HL-60 (cell line): ENCODE results near the gene SIPA1.

Source experiments
- DNase-seq, 2 experiments: peaks; one replicate each; pipeline ENCODE4 v3.0.0-alpha.2; 2010 to 2020; ENCODE audit warnings: low read depth in 1 of 2, low spot score in 1 of 2
- H3K27ac ChIP-seq: fragments of 250-450 bp; sonication (Bioruptor Pico); replicated peaks from 2 replicates; pipeline ENCODE4 v1.5.1; 2020; ENCODE audit warnings: mild to moderate bottlenecking, moderate library complexity
- H3K27me3 ChIP-seq: fragments of 250-450 bp; sonication (Bioruptor Pico); 2 replicates; pipeline ENCODE4 v1.5.1; 2021; ENCODE audit warnings: mild to moderate bottlenecking, moderate library complexity; ENCODE audit not compliant: insufficient read depth, poor library complexity, severe bottlenecking
- H3K4me3 ChIP-seq: replicated peaks from 2 replicates; pipeline ENCODE4 v1.5.1; 2011; ENCODE audit warnings: mild to moderate bottlenecking, control low read depth, low read length; ENCODE audit not compliant: insufficient read depth
- CTCF ChIP-seq: IDR thresholded peaks from one replicate; pipeline ENCODE4 v1.5.1; 2011; ENCODE audit warnings: low read length, control low read depth, inconsistent platforms; ENCODE audit not compliant: insufficient read depth
- GABPA ChIP-seq: IDR thresholded peaks from 2 replicates; pipeline ENCODE4 v1.6.1; 2012; ENCODE audit warnings: low read depth
- POLR2AphosphoS5 ChIP-seq: IDR thresholded peaks from 2 replicates; pipeline ENCODE4 v1.6.1; 2012; ENCODE audit warnings: low read depth
- REST ChIP-seq: IDR thresholded peaks from 2 replicates; pipeline ENCODE4 v1.6.1; 2012; ENCODE audit warnings: low read depth; ENCODE audit not compliant: insufficient replicate concordance
- SPI1 ChIP-seq: IDR thresholded peaks from 2 replicates; pipeline ENCODE4 v1.6.1; 2012; ENCODE audit warnings: low read depth, mild to moderate bottlenecking, borderline replicate concordance

SIPA1 gene

GRCh38 chr11:65619281-65619928 is 18.5 kb upstream of the SIPA1 start:
- Histone ChIP-seq H3K27ac (no peak overlapping the region), H3K4me3 (no peak overlapping the region), H3K27me3 (no peaks in the 10 kb centered on the region)
- TF ChIP-seq CTCF, result no peak
- DNase-seq, result no peak

- TF ChIP-seq CTCF, result no peak
- TF ChIP-seq REST, result no peak
- TF ChIP-seq GABPA, result no peak
- TF ChIP-seq POLR2AphosphoS5, result no peak
- no peak for TF ChIP-seq SPI1
- H3K4me3 ChIP-seq, result no peak overlapping the region
- no peaks in the 10 kb centered on the region for H3K27me3 ChIP-seq
- H3K27ac ChIP-seq, result no peak overlapping the region
- DNase-seq, result no peak
Observed at GRCh38 chr11:65620666-65621065, 17.2 kb upstream of the SIPA1 start.

GRCh38 chr11:65621460-65621859 is 16.4 kb upstream of the SIPA1 start:
- Histone ChIP-seq H3K27ac (no peak overlapping the region), H3K27me3 (no peaks in the 10 kb centered on the region), H3K4me3 (no peak overlapping the region)
- TF ChIP-seq SPI1 (no peak), REST (no peak), GABPA (no peak), CTCF (no peak), POLR2AphosphoS5 (no peak)
- DNase-seq, result no peak

- TF ChIP-seq REST (no peak), CTCF (no peak)
- DNase-seq, result no peak
- H3K27ac ChIP-seq, result no peak overlapping the region
- no peak overlapping the region for H3K4me3 ChIP-seq
- H3K27me3 ChIP-seq, result no peaks in the 10 kb centered on the region
Observed at GRCh38 chr11:65622011-65622410, 15.9 kb upstream of the SIPA1 start.
